SU-DHL-6 (cell line): ENCODE results near the gene ZNF644.

Experiments used
- EZH2phosphoT487 ChIP-seq: fragments of 200-600 bp; sonication (generic), shearing (Covaris generic); conservative IDR thresholded peaks from 2 replicates; pipeline ENCODE4 v1.6.1; 2018; ENCODE audit warnings: mild to moderate bottlenecking, antibody characterized with exemption, low read length, moderate library complexity, mixed read lengths
- TF ChIP-seq, protein P1 (sequence below): fragments of 200-600 bp; sonication (generic); IDR thresholded peaks from one replicate; pipeline ENCODE4 v1.5.1; 2017; ENCODE audit warnings: antibody characterized with exemption, mild to moderate bottlenecking, low read length, moderate library complexity; ENCODE audit not compliant: insufficient read depth, poor library complexity, severe bottlenecking

DNA sequence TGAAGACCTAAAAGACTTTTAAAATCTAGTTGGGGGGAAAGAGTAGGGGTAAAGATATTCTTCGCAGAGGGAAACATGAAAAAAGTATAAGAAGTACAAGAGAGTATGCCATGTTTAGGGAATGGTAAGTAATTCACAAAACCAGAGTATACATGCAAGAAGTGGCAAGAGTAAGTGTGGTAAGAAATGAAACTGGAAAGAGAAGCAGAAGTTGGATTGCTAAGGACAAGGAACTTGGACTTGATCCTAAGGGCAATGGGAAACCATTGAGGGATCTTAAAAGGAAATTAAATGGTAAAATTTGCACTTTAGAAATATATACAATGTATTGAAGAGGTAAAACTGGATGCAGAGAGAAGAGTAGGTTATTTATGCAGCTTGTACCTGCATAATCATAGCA lies 9.2 kb upstream of the ZNF644 start:
- TF ChIP-seq, protein P1, sequence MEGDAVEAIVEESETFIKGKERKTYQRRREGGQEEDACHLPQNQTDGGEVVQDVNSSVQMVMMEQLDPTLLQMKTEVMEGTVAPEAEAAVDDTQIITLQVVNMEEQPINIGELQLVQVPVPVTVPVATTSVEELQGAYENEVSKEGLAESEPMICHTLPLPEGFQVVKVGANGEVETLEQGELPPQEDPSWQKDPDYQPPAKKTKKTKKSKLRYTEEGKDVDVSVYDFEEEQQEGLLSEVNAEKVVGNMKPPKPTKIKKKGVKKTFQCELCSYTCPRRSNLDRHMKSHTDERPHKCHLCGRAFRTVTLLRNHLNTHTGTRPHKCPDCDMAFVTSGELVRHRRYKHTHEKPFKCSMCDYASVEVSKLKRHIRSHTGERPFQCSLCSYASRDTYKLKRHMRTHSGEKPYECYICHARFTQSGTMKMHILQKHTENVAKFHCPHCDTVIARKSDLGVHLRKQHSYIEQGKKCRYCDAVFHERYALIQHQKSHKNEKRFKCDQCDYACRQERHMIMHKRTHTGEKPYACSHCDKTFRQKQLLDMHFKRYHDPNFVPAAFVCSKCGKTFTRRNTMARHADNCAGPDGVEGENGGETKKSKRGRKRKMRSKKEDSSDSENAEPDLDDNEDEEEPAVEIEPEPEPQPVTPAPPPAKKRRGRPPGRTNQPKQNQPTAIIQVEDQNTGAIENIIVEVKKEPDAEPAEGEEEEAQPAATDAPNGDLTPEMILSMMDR, result no peak
- no peak for TF ChIP-seq EZH2phosphoT487
